Neural cell (in vitro differentiated cells): ENCODE measurements around the gene MAMDC4. TPM values are rescaled to one million over a fixed set of nuclear protein-coding genes. Genes with fewer than 3 reads are reported as not detected.
"Not testable (repeated sequence)": the region's sequence is repeated elsewhere in the genome, so short reads cannot be mapped to it uniquely, and the experiment has no call there.

Source experiments
- H2AFZ ChIP-seq: fragments of 200-600, 300-800 bp; sonication (generic), shearing (Covaris generic); 2 replicates; pipeline ENCODE4 v1.6.0; 2014; ENCODE audit warnings: low read depth, mild to moderate bottlenecking, antibody characterized with exemption, low read length, moderate library complexity
- H3F3A ChIP-seq: fragments of 200-600 bp; shearing (Covaris generic); 2 replicates; pipeline ENCODE4 v1.6.1; 2016; ENCODE audit warnings: mild to moderate bottlenecking, moderate library complexity, mixed read lengths, antibody characterized with exemption, low read length; ENCODE audit not compliant: insufficient read depth, poor library complexity, severe bottlenecking
- H3K27ac ChIP-seq: fragments of 200-600, 300-800 bp; sonication (generic), shearing (Covaris generic); 2 replicates; pipeline ENCODE4 v1.5.1; 2014; ENCODE audit warnings: mild to moderate bottlenecking, low read length, moderate library complexity
- H3K27me3 ChIP-seq: fragments of 300-800, 200-600 bp; sonication (generic), shearing (Covaris generic); 2 replicates; pipeline ENCODE4 v1.6.0; 2014; ENCODE audit warnings: mild to moderate bottlenecking, low read depth, low read length, moderate library complexity; ENCODE audit not compliant: insufficient read depth
- H3K36me3 ChIP-seq: fragments of 300-800, 200-600 bp; sonication (generic), shearing (Covaris generic); 2 replicates; pipeline ENCODE4 v1.5.1; 2014; ENCODE audit warnings: mild to moderate bottlenecking, antibody characterized with exemption, low read length, moderate library complexity; ENCODE audit not compliant: insufficient read depth
- H3K4me2 ChIP-seq: fragments of 300-800, 200-600 bp; sonication (generic), shearing (Covaris generic); 2 replicates; pipeline ENCODE4 v1.6.0; 2014; ENCODE audit warnings: mild to moderate bottlenecking, low read length
- H3K4me3 ChIP-seq: fragments of 300-800, 200-600 bp; sonication (generic), shearing (Covaris generic); 2 replicates; pipeline ENCODE4 v1.5.1; 2014; ENCODE audit warnings: mild to moderate bottlenecking, low read length, moderate library complexity
- H3K79me2 ChIP-seq: fragments of 200-600 bp; shearing (Covaris generic); replicated peaks from 2 replicates; pipeline ENCODE4 v1.6.0; 2014; ENCODE audit warnings: mild to moderate bottlenecking, low read length, moderate library complexity; ENCODE audit not compliant: insufficient read depth
- H3K9ac ChIP-seq: fragments of 300-800, 200-600 bp; sonication (generic), shearing (Covaris generic); 2 replicates; pipeline ENCODE4 v1.6.1; 2016; ENCODE audit warnings: mild to moderate bottlenecking, low read length, mixed read lengths
- H3K9me2 ChIP-seq: fragments of 200-600 bp; shearing (Covaris generic); 2 replicates; pipeline ENCODE4 v1.6.1; 2016; ENCODE audit warnings: mild to moderate bottlenecking, low read length, mixed read lengths; ENCODE audit not compliant: insufficient read depth
- H3K9me3 ChIP-seq: fragments of 200-600, 300-800 bp; sonication (generic), shearing (Covaris generic); 2 replicates; pipeline ENCODE4 v1.6.1; 2016; ENCODE audit warnings: mild to moderate bottlenecking, mixed run types, low read length, moderate library complexity, mixed read lengths
- H4K20me1 ChIP-seq: fragments of 200-600 bp; shearing (Covaris generic); 2 replicates; pipeline ENCODE4 v1.6.1; 2016; ENCODE audit warnings: mild to moderate bottlenecking, mixed run types; ENCODE audit not compliant: insufficient read depth
- EZH2 ChIP-seq: fragments of 200-600, 300-800 bp; shearing (Covaris generic), sonication (generic); IDR thresholded peaks from 2 replicates; pipeline ENCODE4 v1.6.1; 2014; ENCODE audit warnings: antibody characterized with exemption, low read length, borderline replicate concordance, mild to moderate bottlenecking; ENCODE audit not compliant: insufficient read depth, poor library complexity, severe bottlenecking
- POLR2AphosphoS5 ChIP-seq: IDR thresholded peaks from 2 replicates; pipeline ENCODE4 v1.6.1; 2012
- RAD21 ChIP-seq: fragments of 450-650 bp; conservative IDR thresholded peaks from 2 replicates; pipeline ENCODE4 v1.6.1; 2014; ENCODE audit warnings: antibody characterized with exemption, mild to moderate bottlenecking, moderate library complexity
- SMC3 ChIP-seq: fragments of 450-650 bp; conservative IDR thresholded peaks from 2 replicates; pipeline ENCODE4 v1.6.1; 2014; ENCODE audit warnings: antibody characterized with exemption, mild to moderate bottlenecking, moderate library complexity; ENCODE audit not compliant: poor library complexity
- TAF1 ChIP-seq: IDR thresholded peaks from 2 replicates; pipeline ENCODE4 v1.6.1; 2012; ENCODE audit warnings: low read depth
- polyA plus RNA-seq: library from polyadenylated mRNA; depleted of rRNA; stranded (reverse); fragments of >200 nt; gene quantifications from 2 replicates; pipeline ENCODE4 v1.2.3, GENCODE V29; 2014
- TF ChIP-seq, protein P1 (sequence below): fragments of 450-650 bp; IDR thresholded peaks from 2 replicates; pipeline ENCODE4 v1.5.1; 2014; ENCODE audit warnings: antibody characterized with exemption, mild to moderate bottlenecking, moderate library complexity; ENCODE audit not compliant: poor library complexity, severe bottlenecking
- TF ChIP-seq, protein P2 (sequence below): IDR thresholded peaks from 2 replicates; pipeline ENCODE4 v1.6.1; 2012; ENCODE audit warnings: borderline replicate concordance

MAMDC4 gene
- polyA plus RNA-seq, 1 donor from 2014 or later: 13.1 TPM

GRCh38 chr9:136863623-136864273 is 11.6 kb downstream of the MAMDC4 start:
- no peak for TF ChIP-seq TAF1
- TF ChIP-seq, protein P1, sequence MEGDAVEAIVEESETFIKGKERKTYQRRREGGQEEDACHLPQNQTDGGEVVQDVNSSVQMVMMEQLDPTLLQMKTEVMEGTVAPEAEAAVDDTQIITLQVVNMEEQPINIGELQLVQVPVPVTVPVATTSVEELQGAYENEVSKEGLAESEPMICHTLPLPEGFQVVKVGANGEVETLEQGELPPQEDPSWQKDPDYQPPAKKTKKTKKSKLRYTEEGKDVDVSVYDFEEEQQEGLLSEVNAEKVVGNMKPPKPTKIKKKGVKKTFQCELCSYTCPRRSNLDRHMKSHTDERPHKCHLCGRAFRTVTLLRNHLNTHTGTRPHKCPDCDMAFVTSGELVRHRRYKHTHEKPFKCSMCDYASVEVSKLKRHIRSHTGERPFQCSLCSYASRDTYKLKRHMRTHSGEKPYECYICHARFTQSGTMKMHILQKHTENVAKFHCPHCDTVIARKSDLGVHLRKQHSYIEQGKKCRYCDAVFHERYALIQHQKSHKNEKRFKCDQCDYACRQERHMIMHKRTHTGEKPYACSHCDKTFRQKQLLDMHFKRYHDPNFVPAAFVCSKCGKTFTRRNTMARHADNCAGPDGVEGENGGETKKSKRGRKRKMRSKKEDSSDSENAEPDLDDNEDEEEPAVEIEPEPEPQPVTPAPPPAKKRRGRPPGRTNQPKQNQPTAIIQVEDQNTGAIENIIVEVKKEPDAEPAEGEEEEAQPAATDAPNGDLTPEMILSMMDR: no peak
- no peak for TF ChIP-seq POLR2AphosphoS5
- no peak for TF ChIP-seq RAD21
- TF ChIP-seq EZH2: no peak
- TF ChIP-seq SMC3: no peak
- H3K36me3 ChIP-seq: no peaks in the 10 kb centered on the region
- no peaks in the 10 kb centered on the region for H4K20me1 ChIP-seq

GRCh38 chr9:136865041-136865767 is 13.1 kb downstream of the MAMDC4 start:
- Histone ChIP-seq H4K20me1 (no peaks in the 10 kb centered on the region), H3K27me3 (no peaks in the 10 kb centered on the region), H3F3A (no peaks in the 10 kb centered on the region), H3K9me3 (no peaks in the 10 kb centered on the region), H3K4me2 (peak overlapping the region; percentile 78), H3K36me3 (no peaks in the 10 kb centered on the region), H2AFZ (no peak overlapping the region), H3K79me2 (peaks cover 21% of the 10 kb centered on the region), H3K4me3 (peak overlapping the region; percentile 94), H3K27ac (peak overlapping the region; percentile 59), H3K9me2 (no peaks in the 10 kb centered on the region), H3K9ac (peak overlapping the region; percentile 94)
- no peak for TF ChIP-seq TAF1

More at GRCh38 chr9:136863623-136864273, 11.6 kb downstream of the MAMDC4 start:
- Histone ChIP-seq H3K27ac (no peak overlapping the region), H3K4me3 (no peak overlapping the region), H3F3A (no peaks in the 10 kb centered on the region), H3K79me2 (peaks cover 21% of the 10 kb centered on the region), H3K4me2 (no peak overlapping the region), H3K27me3 (no peaks in the 10 kb centered on the region), H2AFZ (no peak overlapping the region), H3K9me3 (no peaks in the 10 kb centered on the region), H3K9ac (no peak overlapping the region), H3K9me2 (no peaks in the 10 kb centered on the region)

- Histone ChIP-seq H3K79me2 (peaks cover 21% of the 10 kb centered on the region), H3K4me2 (peak overlapping the region; percentile 78), H3K27me3 (no peaks in the 10 kb centered on the region), H3F3A (no peaks in the 10 kb centered on the region), H3K36me3 (no peaks in the 10 kb centered on the region), H3K9me3 (no peaks in the 10 kb centered on the region), H3K9ac (peak overlapping the region; percentile 94), H3K9me2 (no peaks in the 10 kb centered on the region), H3K27ac (peak overlapping the region; percentile 59), H2AFZ (no peak overlapping the region), H4K20me1 (no peaks in the 10 kb centered on the region), H3K4me3 (peak overlapping the region; percentile 94)
- TF ChIP-seq, protein P2, sequence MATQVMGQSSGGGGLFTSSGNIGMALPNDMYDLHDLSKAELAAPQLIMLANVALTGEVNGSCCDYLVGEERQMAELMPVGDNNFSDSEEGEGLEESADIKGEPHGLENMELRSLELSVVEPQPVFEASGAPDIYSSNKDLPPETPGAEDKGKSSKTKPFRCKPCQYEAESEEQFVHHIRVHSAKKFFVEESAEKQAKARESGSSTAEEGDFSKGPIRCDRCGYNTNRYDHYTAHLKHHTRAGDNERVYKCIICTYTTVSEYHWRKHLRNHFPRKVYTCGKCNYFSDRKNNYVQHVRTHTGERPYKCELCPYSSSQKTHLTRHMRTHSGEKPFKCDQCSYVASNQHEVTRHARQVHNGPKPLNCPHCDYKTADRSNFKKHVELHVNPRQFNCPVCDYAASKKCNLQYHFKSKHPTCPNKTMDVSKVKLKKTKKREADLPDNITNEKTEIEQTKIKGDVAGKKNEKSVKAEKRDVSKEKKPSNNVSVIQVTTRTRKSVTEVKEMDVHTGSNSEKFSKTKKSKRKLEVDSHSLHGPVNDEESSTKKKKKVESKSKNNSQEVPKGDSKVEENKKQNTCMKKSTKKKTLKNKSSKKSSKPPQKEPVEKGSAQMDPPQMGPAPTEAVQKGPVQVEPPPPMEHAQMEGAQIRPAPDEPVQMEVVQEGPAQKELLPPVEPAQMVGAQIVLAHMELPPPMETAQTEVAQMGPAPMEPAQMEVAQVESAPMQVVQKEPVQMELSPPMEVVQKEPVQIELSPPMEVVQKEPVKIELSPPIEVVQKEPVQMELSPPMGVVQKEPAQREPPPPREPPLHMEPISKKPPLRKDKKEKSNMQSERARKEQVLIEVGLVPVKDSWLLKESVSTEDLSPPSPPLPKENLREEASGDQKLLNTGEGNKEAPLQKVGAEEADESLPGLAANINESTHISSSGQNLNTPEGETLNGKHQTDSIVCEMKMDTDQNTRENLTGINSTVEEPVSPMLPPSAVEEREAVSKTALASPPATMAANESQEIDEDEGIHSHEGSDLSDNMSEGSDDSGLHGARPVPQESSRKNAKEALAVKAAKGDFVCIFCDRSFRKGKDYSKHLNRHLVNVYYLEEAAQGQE: no peak
- TF ChIP-seq RAD21 (no peak), SMC3 (no peak), POLR2AphosphoS5 (no peak)
Measured at GRCh38 chr9:136865768-136866103, 13.6 kb downstream of the MAMDC4 start.

DNA sequence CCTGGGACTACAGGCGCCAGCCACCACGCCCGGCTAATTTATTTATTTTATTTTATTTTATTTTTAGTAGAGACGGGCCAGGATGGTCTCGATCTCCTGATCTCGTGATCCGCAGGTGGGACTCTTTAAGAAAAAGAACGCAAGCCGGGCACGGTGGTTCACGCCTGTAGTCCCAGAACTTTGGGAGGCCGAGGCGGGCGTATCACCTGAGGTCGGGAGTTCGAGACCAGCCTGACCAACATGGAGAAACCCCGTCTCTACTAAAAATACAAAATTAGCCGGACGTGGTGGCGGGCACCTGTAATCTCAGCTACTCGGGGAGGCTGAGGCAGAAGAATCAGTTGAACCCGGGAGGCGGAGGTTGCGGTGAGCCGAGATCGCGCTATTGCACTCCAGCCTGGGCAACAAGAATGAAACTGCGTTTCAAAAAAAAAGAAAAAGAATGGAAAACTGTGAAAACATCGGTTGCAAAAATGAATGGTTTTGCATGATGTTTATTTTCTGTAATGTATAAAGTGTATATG is 14.8 kb downstream of the MAMDC4 start:
- H3K27me3 ChIP-seq, H3F3A ChIP-seq, H3K9me2 ChIP-seq, H4K20me1 ChIP-seq, H3K4me2 ChIP-seq, H2AFZ ChIP-seq, H3K36me3 ChIP-seq, H3K9me3 ChIP-seq: not testable (repeated sequence)
- H3K79me2 ChIP-seq: peaks cover 21% of the 10 kb centered on the region
- peak overlapping the region; percentile 66 for H3K27ac ChIP-seq
- peak overlapping the region; percentile 94 for H3K4me3 ChIP-seq
- H3K9ac ChIP-seq: peak overlapping the region; percentile 94
